Esophagus muscularis mucosa (tissue), 4 donors: Measurements from ENCODE around the gene ATF7IP.

Experiments used
- CTCF ChIP-seq, 3 experiments: fragments of 200-600 bp in 2 of 3; fragments of 450-650 bp in 1 of 3; sonication (generic) in 2 of 3; IDR thresholded peaks; one replicate each; pipeline ENCODE4 v1.5.1; 2017 to 2019; ENCODE audit warnings: antibody characterized with exemption in 3 of 3, mild to moderate bottlenecking in 2 of 3, moderate library complexity in 1 of 3
- EP300 ChIP-seq: sonication (generic); formaldehyde crosslinking; IDR thresholded peaks from one replicate; pipeline ENCODE4 v1.6.1; 2017; ENCODE audit warnings: antibody characterized with exemption
- POLR2A ChIP-seq: fragments of 450-650 bp; IDR thresholded peaks from one replicate; pipeline ENCODE4 v1.6.1; 2017; ENCODE audit warnings: antibody characterized with exemption, moderate library complexity, mild to moderate bottlenecking, low read depth
- POLR2AphosphoS5 ChIP-seq, 2 donors: sonication (generic); formaldehyde crosslinking; IDR thresholded peaks; one replicate each; pipeline ENCODE4 v1.6.1; 2017; ENCODE audit warnings: antibody characterized with exemption in 2 of 2

- TF ChIP-seq CTCF (IDR thresholded peaks at IDR 0.05), result no peak
- no peak for TF ChIP-seq POLR2A
- TF ChIP-seq EP300, result no peak
- no peak for TF ChIP-seq POLR2AphosphoS5 (IDR thresholded peaks at IDR 0.05)
Observed at GRCh38 chr12:14400599-14400998, 35.1 kb downstream of the ATF7IP start.
